PC-3 (cell line): ENCODE results near the gene ENOX2. TPM values are rescaled to one million over a fixed set of nuclear protein-coding genes. Genes with fewer than 3 reads are reported as not detected.

Experiments
- ATAC-seq: fragments of 200-7000 bp; cut with Tn5 transposase; 2 replicates; pipeline ENCODE4 v1.9.1; 2020; ENCODE audit warnings: mild to moderate bottlenecking, moderate library complexity
- BruUV-seq: library from RNA; stranded (reverse); fragments of 400-500 nt; replicated peaks from 2 replicates; lab custom pipeline; 2021; lab: Mats Ljungman, UMichigan
- CTCF ChIA-PET: fragments of 300-600 bp; sonication (Branson Sonifier 250); formaldehyde crosslinking; loops from one replicate; lab custom pipeline; 2022; ENCODE audit warnings: antibody characterized with exemption; lab: Charles Lee
- POLR2A ChIA-PET: fragments of 300-600 bp; sonication (Branson Sonifier 250); formaldehyde crosslinking; loops from one replicate; lab custom pipeline; 2022; ENCODE audit warnings: antibody characterized with exemption; ENCODE audit not compliant: unreplicated experiment; lab: Charles Lee
- DNase-seq: peaks from one replicate; pipeline ENCODE4 v3.0.0-alpha.2; 2015
- H2AFZ ChIP-seq: fragments of 300-600 bp; sonication (generic); 2 replicates; pipeline ENCODE4 v1.6.0; 2016; ENCODE audit warnings: antibody characterized with exemption, low read length
- H3F3A ChIP-seq: fragments of 300-600 bp; sonication (generic); one replicate; pipeline ENCODE4 v1.6.0; 2017; ENCODE audit warnings: antibody characterized with exemption, low read length, control low read depth, mild to moderate bottlenecking; ENCODE audit not compliant: unreplicated experiment
- H3K27ac ChIP-seq: fragments of 300-600 bp; sonication (generic); 2 replicates; pipeline ENCODE4 v1.5.1; 2016; ENCODE audit warnings: mild to moderate bottlenecking, low read length
- H3K27me3 ChIP-seq: fragments of 300-600 bp; sonication (generic); 2 replicates; pipeline ENCODE4 v1.6.1; 2016; ENCODE audit warnings: low read length, mixed read lengths
- H3K36me3 ChIP-seq: fragments of 300-600 bp; sonication (generic); 2 replicates; pipeline ENCODE4 v1.6.1; 2016; ENCODE audit warnings: low read depth, mixed run types, low read length, mixed read lengths
- H3K4me1 ChIP-seq: fragments of 300-600 bp; sonication (generic); 2 replicates; pipeline ENCODE4 v1.5.1; 2016; ENCODE audit warnings: low read length; ENCODE audit not compliant: insufficient read depth
- H3K4me2 ChIP-seq: fragments of 300-600 bp; sonication (generic); 2 replicates; pipeline ENCODE4 v1.6.0; 2016; ENCODE audit warnings: low read length
- H3K4me3 ChIP-seq: fragments of 300-600 bp; sonication (generic); 2 replicates; pipeline ENCODE4 v1.5.1; 2016; ENCODE audit warnings: mild to moderate bottlenecking, low read length, mixed read lengths
- H3K79me2 ChIP-seq: fragments of 300-600 bp; sonication (generic); 2 replicates; pipeline ENCODE4 v1.6.1; 2017; ENCODE audit warnings: low read length, mixed read lengths
- H3K9ac ChIP-seq: fragments of 300-600 bp; sonication (generic); 2 replicates; pipeline ENCODE4 v1.6.0; 2016; ENCODE audit warnings: mild to moderate bottlenecking, low read length
- H3K9me2 ChIP-seq: fragments of 300-600 bp; sonication (generic); replicated peaks from 2 replicates; pipeline ENCODE4 v1.6.1; 2016; ENCODE audit warnings: mixed run types, low read length, mixed read lengths
- H3K9me3 ChIP-seq: fragments of 300-600 bp; sonication (generic); 2 replicates; pipeline ENCODE4 v1.6.1; 2016; ENCODE audit warnings: low read length, mixed read lengths
- H4K20me1 ChIP-seq: fragments of 300-600 bp; sonication (generic); 2 replicates; pipeline ENCODE4 v1.6.1; 2016; ENCODE audit warnings: low read length, mixed read lengths
- EZH2 ChIP-seq: fragments of 300-600 bp; sonication (generic); IDR thresholded peaks from one replicate; pipeline ENCODE4 v1.6.1; 2017; ENCODE audit warnings: antibody characterized with exemption, mild to moderate bottlenecking, low read length; ENCODE audit not compliant: unreplicated experiment
- EZH2phosphoT487 ChIP-seq: fragments of 300-600 bp; sonication (generic); IDR thresholded peaks from 2 replicates; pipeline ENCODE4 v1.6.1; 2018; ENCODE audit warnings: mild to moderate bottlenecking, antibody characterized with exemption, low read length, borderline replicate concordance
- intact Hi-C: fragments of 100-400 bp; cut with micrococcal nuclease; formaldehyde crosslinking; loops from 2 replicates; pipeline ENCODE4 v1.9.0; 2023
- total RNA-seq: library from RNA; depleted of rRNA; stranded (reverse); fragments of >200 nt; gene quantifications from 2 replicates; pipeline ENCODE4 v1.2.3, GENCODE V29; 2014
- TF ChIP-seq, protein P1 (sequence below): fragments of 300-600 bp; sonication (generic); conservative IDR thresholded peaks from 2 replicates; pipeline ENCODE4 v1.5.1; 2017; ENCODE audit warnings: antibody characterized with exemption, low read depth, mild to moderate bottlenecking, low read length

Gene ENOX2
- total RNA-seq, 1 experiment from 2014 or later = 11.8 TPM

DNA sequence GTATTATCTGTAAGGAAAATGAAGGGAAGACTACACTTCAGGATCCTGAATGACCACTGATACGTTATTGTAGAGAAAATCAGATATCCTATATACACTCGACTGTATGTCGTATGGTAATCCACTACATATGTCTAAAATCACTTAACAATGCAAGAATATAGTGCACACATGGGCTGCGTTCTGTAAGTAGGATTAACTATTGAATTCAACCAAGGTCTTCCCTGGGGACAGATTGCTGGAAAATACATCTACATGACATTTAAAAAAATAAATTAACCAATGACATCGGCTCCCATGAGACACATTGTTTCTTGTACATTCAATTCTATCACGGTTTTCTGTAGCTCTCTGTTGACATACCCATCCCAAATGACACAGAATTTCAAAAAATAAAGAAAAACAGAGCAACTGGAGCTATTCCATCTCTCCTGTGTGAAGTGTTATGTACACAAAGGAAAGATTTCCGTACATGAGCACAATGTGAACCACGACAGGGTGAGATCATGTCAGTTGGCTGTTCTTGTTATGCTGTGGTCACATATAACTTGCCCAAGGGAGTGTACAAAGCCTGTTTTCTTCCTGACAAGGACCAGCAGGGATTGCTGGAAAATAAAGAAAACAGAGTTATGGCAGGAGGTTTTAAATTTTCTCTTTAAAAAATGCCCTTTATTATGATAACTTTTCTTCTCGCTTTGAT lies 6.1 kb downstream of the ENOX2 start:
- CTCF ChIA-PET = no interaction called here

DNA sequence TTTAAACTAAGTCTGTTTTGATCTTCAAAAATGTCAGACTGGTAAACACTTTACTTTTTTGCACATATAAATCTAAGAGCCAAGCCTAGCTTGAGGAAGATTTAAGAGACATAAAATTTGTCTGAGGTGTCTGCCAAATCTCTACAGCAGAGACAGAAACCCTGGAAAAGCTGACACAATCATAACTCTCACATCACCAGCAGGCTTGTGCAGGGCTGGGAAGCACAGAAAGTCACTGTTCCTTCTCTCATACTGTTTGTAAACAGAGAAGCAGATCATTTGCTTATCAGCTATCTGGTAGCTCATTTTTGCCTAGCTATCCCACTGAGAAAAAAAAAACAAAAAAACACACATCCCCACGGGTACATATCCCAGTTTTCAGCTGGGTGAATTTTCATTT lies 7.0 kb downstream of the ENOX2 start:
- H3K4me2 ChIP-seq = no peak overlapping the region
- H3K9me3 ChIP-seq = no peaks in the 10 kb centered on the region
- H3K27ac ChIP-seq = no peak overlapping the region
- POLR2A ChIA-PET = no interaction called here
- no peaks in the 10 kb centered on the region for H3K79me2 ChIP-seq
- CTCF ChIA-PET = no interaction called here
- H3K27me3 ChIP-seq = no peaks in the 10 kb centered on the region
- DNase-seq (no peak), ATAC-seq (no peak)
- H4K20me1 ChIP-seq = no peaks in the 10 kb centered on the region
- TF ChIP-seq, protein P1, sequence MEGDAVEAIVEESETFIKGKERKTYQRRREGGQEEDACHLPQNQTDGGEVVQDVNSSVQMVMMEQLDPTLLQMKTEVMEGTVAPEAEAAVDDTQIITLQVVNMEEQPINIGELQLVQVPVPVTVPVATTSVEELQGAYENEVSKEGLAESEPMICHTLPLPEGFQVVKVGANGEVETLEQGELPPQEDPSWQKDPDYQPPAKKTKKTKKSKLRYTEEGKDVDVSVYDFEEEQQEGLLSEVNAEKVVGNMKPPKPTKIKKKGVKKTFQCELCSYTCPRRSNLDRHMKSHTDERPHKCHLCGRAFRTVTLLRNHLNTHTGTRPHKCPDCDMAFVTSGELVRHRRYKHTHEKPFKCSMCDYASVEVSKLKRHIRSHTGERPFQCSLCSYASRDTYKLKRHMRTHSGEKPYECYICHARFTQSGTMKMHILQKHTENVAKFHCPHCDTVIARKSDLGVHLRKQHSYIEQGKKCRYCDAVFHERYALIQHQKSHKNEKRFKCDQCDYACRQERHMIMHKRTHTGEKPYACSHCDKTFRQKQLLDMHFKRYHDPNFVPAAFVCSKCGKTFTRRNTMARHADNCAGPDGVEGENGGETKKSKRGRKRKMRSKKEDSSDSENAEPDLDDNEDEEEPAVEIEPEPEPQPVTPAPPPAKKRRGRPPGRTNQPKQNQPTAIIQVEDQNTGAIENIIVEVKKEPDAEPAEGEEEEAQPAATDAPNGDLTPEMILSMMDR = no peak
- TF ChIP-seq EZH2 = no peak
- H3K9ac ChIP-seq = no peak overlapping the region
- H3K9me2 ChIP-seq = no peaks in the 10 kb centered on the region
- no peak overlapping the region for H2AFZ ChIP-seq
- intact Hi-C loops = no loop called here
- no peaks in the 10 kb centered on the region for H3K36me3 ChIP-seq
- no TSS peak for BruUV-seq
- H3K4me1 ChIP-seq = no peaks in the 10 kb centered on the region
- no peaks in the 10 kb centered on the region for H3F3A ChIP-seq
- no peak overlapping the region for H3K4me3 ChIP-seq

More for the DNA sequence above, 6.1 kb downstream of the ENOX2 start:
- Histone ChIP-seq H3K79me2 (peaks cover 4% of the 10 kb centered on the region), H3K9me2 (no peaks in the 10 kb centered on the region), H3K36me3 (no peaks in the 10 kb centered on the region), H3K4me1 (peaks cover 3% of the 10 kb centered on the region; the same call in 1 of the 2 replicates), H3K4me2 (no peak overlapping the region), H3K27me3 (no peaks in the 10 kb centered on the region), H3K27ac (no peak overlapping the region), H4K20me1 (no peaks in the 10 kb centered on the region), H3K4me3 (no peak overlapping the region), H3K9ac (no peak overlapping the region), H2AFZ (no peak overlapping the region), H3K9me3 (no peaks in the 10 kb centered on the region), H3F3A (no peaks in the 10 kb centered on the region)
- no peak for ATAC-seq
- TF ChIP-seq EZH2 = no peak
- TF ChIP-seq EZH2phosphoT487 = no peak
- TF ChIP-seq, protein P1 = no peak
- DNase-seq = no peak
- intact Hi-C loops = no loop called here
- POLR2A ChIA-PET = no interaction called here
- no TSS peak for BruUV-seq

DNA sequence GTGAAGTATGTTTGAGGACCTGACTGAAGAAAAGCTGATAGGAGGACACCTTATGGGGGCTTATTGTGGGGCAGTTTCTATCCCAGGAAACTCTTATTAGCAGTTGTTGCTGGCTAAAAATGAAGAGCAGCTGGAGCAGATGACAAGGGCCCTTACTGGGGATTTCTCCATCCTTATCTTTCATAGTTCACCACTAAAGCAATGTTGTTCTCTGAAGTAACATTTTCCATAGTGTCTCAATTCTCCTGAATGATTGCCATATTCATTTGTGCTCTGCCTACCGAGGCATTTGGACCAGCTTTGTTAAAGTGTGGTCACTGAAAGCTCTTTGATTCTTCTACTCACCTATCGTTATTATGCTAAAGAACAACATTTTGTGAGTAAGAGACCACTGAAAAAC lies 7.7 kb downstream of the ENOX2 start:
- no peak for ATAC-seq
- no TSS peak for BruUV-seq

More for the DNA sequence above, 7.7 kb downstream of the ENOX2 start:
- CTCF ChIA-PET = no interaction called here
- no peaks in the 10 kb centered on the region for H4K20me1 ChIP-seq
- no peaks in the 10 kb centered on the region for H3F3A ChIP-seq
- POLR2A ChIA-PET = no interaction called here
- no peak overlapping the region for H3K4me3 ChIP-seq
- no peaks in the 10 kb centered on the region for H3K4me1 ChIP-seq
- no peaks in the 10 kb centered on the region for H3K36me3 ChIP-seq
- intact Hi-C loops = no loop called here
- no peaks in the 10 kb centered on the region for H3K79me2 ChIP-seq
- H2AFZ ChIP-seq = no peak overlapping the region
- no peak overlapping the region for H3K27ac ChIP-seq
- no peaks in the 10 kb centered on the region for H3K27me3 ChIP-seq
- no peaks in the 10 kb centered on the region for H3K9me2 ChIP-seq
- no peaks in the 10 kb centered on the region for H3K9me3 ChIP-seq
- H3K9ac ChIP-seq = no peak overlapping the region
- DNase-seq = no peak
- no peak overlapping the region for H3K4me2 ChIP-seq
- TF ChIP-seq EZH2phosphoT487 = no peak
